ENCODE results near the gene RGS3.

Gene RGS3

DNA sequence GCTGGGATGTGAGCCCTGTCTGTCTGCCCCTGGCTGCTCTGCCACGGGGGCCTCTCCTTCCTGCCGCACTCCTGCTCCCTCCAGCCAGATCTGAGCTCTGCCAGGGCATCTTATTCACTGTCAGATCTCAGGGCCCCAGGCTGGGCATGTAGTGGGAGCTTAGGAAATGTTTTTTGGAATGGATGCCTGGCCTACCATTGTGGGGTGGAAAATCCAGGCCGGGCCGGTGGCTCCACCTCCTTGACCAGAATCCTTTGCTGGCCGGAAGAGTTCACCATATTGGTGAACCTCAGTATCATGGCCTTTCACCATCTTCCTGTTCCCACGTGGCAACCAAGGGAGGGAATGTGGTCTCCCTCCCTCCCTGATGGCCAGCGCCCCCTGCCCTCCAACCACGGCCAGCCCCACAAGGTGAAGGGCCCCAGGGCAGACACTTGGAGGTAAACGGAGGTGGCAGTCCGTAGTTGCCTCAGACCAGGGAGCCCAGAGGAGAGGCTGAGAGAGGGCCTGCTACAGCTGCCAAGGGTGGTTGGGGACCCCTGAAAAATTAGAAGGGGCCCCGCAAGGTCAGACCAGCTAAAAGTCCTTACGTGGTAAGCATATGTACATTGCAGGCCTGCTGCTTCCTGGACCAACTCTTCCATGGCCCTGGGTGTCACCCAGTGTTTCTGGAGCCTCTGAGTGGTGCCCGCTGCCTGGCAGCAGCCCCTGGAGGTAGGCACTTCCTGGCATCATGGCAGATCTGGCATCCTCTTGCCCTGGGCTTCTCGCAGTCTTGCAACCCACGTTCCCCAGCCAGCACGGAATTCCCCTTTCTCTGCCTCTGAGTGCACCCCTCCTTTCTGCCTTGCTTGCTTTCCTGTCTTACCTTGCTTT is 153.3 kb downstream of the RGS3 start:
- Mint-ChIP-seq H3K4me1 (peaks cover 70% of the 10 kb centered on the region), H3K27ac (peak overlapping the region; percentile 79 to 95 (median 92)), H3K36me3 (ENCODE audit: low read depth) (no peaks in the 10 kb centered on the region), H3K27me3 (ENCODE audit: low read depth) (peaks cover 4% of the 10 kb centered on the region), H3K4me3 (no peak overlapping the region), H3K9me3 (no peaks in the 10 kb centered on the region)
- TF ChIP-seq CTCF (IDR thresholded peaks at IDR 0.05; ENCODE audit: unreplicated experiment in 3 of 3), result no peak

DNA sequence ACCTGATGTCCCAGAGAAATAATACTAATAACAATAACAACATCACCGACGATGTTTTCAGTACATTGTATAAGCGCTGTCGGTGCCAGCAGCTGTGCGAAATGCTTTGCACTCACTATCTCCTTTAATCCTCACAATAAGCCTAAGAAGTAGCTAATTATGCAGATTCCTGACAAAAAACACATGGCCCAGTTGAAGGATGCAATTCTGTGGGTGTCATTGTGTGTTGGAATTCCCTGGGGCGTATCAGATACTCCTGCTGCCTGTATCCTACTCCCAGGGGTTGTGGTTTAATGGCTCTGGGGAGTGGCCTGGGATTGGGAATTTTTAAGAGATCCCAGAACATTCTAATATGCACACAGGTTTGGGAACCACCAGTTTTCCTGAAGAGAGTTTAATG is 154.0 kb downstream of the RGS3 start:
- H3K36me3 Mint-ChIP-seq (ENCODE audit: low read depth), result no peaks in the 10 kb centered on the region
- H3K27me3 Mint-ChIP-seq (ENCODE audit: low read depth), result peaks cover 4% of the 10 kb centered on the region
- no peaks in the 10 kb centered on the region for H3K9me3 Mint-ChIP-seq
- peak overlapping the region; percentile 65 to 95 (median 92) for H3K27ac Mint-ChIP-seq
- no peak overlapping the region for H3K4me3 Mint-ChIP-seq
- TF ChIP-seq CTCF (IDR thresholded peaks at IDR 0.05; ENCODE audit: unreplicated experiment in 3 of 3), result no peak
- peaks cover 72% of the 10 kb centered on the region for H3K4me1 Mint-ChIP-seq

- peaks cover 4% of the 10 kb centered on the region for H3K27me3 Mint-ChIP-seq (ENCODE audit: low read depth)
- H3K36me3 Mint-ChIP-seq (ENCODE audit: low read depth), result no peaks in the 10 kb centered on the region
- peak overlapping the region; percentile 86 to 98 (median 95) for H3K27ac Mint-ChIP-seq
- H3K4me1 Mint-ChIP-seq, result peaks cover 81% of the 10 kb centered on the region
- TF ChIP-seq CTCF (IDR thresholded peaks at IDR 0.05; ENCODE audit: unreplicated experiment in 3 of 3), result no peak
- no peaks in the 10 kb centered on the region for H3K9me3 Mint-ChIP-seq
- no peak overlapping the region for H3K4me3 Mint-ChIP-seq
These were observed 155.4 kb downstream of the RGS3 start for GRCh38 chr9:113618836-113619490.

- Mint-ChIP-seq H3K36me3 (ENCODE audit: low read depth) (no peaks in the 10 kb centered on the region), H3K4me3 (peak overlapping the region in 1 of 3 experiments; percentile 30), H3K27me3 (ENCODE audit: low read depth) (peaks cover 7% of the 10 kb centered on the region), H3K4me1 (peaks cover 75% of the 10 kb centered on the region), H3K9me3 (no peaks in the 10 kb centered on the region), H3K27ac (peak overlapping the region; percentile 95 to 98 (median 97))
- TF ChIP-seq CTCF (IDR thresholded peaks at IDR 0.05; ENCODE audit: unreplicated experiment in 3 of 3), result no peak
These were observed 156.2 kb downstream of the RGS3 start for GRCh38 chr9:113619491-113620376.

DNA sequence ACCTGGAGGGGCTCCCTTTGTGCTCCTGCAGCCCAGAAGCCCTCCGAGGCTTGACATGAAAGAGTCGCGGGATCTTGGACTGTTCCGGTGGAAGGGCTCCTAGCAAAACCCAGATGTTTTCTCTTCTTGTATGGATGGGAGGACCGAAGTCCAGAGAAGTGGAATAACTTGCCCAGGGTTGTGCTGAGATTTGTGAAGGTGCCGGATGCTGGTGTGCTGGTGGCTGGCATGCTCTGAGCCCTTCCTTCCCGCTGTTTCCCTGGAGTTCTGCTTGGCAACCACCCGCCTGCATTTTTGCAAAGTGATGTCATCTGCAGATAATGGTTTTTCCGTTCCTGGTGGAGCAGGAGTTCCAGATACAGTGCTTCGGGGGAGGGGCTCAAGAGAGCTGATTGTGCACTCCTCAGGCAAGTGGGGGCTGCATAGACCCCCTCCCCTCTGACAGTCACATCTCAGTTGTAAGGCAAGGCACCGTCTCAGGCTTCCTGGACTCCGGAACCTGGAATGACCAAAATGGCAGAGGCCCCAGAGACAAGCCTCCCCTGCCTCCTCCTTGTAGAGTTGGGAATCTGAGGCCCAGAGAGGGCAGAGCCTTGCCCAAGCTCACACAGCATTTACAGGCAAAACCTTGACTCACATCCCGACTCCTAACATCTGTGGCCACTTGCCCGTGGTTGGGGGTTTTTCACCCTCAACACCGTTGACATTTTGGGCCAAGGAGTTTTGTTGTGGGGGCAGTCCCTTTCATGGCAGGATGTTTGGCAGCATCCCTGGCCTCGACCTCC is 157.0 kb downstream of the RGS3 start:
- Mint-ChIP-seq H3K4me1 (peaks cover 73% of the 10 kb centered on the region), H3K36me3 (ENCODE audit: low read depth) (no peaks in the 10 kb centered on the region), H3K27me3 (ENCODE audit: low read depth) (peaks cover 14% of the 10 kb centered on the region), H3K4me3 (peak overlapping the region; percentile 21 to 46 (median 30)), H3K27ac (peak overlapping the region; percentile 95 to 98 (median 97)), H3K9me3 (no peaks in the 10 kb centered on the region)
- no peak for TF ChIP-seq CTCF (IDR thresholded peaks at IDR 0.05; ENCODE audit: unreplicated experiment in 3 of 3)
